ENCODE measurements around the gene ANKRD22.

The ANKRD22 gene

GRCh38 chr10:88857831-88858230, 6.2 kb upstream of the ANKRD22 start:
- Mint-ChIP-seq H3K36me3 (ENCODE audit: low read depth) (no peaks in the 10 kb centered on the region), H3K27ac (no peak overlapping the region), H3K27me3 (ENCODE audit: low read depth) (peaks cover 5% of the 10 kb centered on the region), H3K4me1 (peaks cover 4% of the 10 kb centered on the region), H3K9me3 (no peaks in the 10 kb centered on the region), H3K4me3 (no peak overlapping the region)
- TF ChIP-seq CTCF (IDR thresholded peaks at IDR 0.05; ENCODE audit: unreplicated experiment in 3 of 3) = no peak

DNA sequence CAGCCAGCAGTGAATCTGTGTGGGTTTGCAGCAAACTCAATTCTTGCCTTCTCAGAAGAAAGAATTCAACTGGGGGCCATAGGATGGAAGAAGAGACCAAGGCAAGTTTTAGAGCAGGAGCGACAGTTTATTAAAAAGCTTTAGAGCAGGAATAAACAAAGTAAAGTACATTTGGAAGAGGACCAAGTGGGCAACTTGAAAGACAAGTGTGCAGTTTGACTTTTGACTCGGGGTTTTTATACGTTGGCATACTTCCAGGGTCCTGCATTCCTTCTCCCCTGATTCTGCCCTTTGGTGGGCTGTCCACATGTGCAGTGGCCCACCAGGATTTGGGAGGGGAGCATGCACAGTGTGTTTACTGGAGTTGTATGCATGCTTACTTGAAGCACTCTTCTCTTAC, 3.0 kb upstream of the ANKRD22 start:
- Mint-ChIP-seq H3K4me3 (no peak overlapping the region), H3K4me1 (peaks cover 4% of the 10 kb centered on the region), H3K9me3 (no peaks in the 10 kb centered on the region), H3K36me3 (ENCODE audit: low read depth) (no peaks in the 10 kb centered on the region), H3K27me3 (ENCODE audit: low read depth) (no peaks in the 10 kb centered on the region), H3K27ac (no peak overlapping the region)
- no peak for TF ChIP-seq CTCF (IDR thresholded peaks at IDR 0.05; ENCODE audit: unreplicated experiment in 3 of 3)

- no peak for TF ChIP-seq CTCF (IDR thresholded peaks at IDR 0.05; ENCODE audit: unreplicated experiment in 3 of 3)
- no peaks in the 10 kb centered on the region for H3K36me3 Mint-ChIP-seq (ENCODE audit: low read depth)
- no peaks in the 10 kb centered on the region for H3K27me3 Mint-ChIP-seq (ENCODE audit: low read depth)
- H3K4me3 Mint-ChIP-seq = no peak overlapping the region
- no peak overlapping the region for H3K27ac Mint-ChIP-seq
- H3K4me1 Mint-ChIP-seq = no peaks in the 10 kb centered on the region
- no peaks in the 10 kb centered on the region for H3K9me3 Mint-ChIP-seq
Observed at GRCh38 chr10:88853155-88853881, 1.7 kb upstream of the ANKRD22 start.

DNA sequence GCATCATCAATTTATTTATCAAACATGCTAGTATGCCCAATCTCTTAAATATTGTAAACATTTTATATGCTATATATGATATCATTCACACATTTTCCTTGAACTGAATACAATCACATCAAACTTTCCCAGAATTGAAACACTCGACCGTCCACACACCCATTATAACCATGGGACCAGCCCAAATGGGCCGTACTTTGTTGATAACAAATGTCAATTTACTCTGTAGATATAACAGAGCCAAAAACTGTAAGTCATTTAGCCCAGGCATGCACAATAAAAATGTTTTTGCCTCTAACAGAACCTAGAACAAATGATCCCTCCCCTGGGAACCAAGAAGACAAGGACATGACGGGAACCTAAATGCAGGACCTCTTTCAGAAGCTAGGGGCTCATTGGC, 683 bp upstream of the ANKRD22 start:
- H3K4me3 Mint-ChIP-seq = no peak overlapping the region
- H3K4me1 Mint-ChIP-seq = no peaks in the 10 kb centered on the region
- no peak for TF ChIP-seq CTCF (IDR thresholded peaks at IDR 0.05; ENCODE audit: unreplicated experiment in 3 of 3)
- H3K27ac Mint-ChIP-seq = no peak overlapping the region
- no peaks in the 10 kb centered on the region for H3K9me3 Mint-ChIP-seq
- no peaks in the 10 kb centered on the region for H3K27me3 Mint-ChIP-seq (ENCODE audit: low read depth)
- no peaks in the 10 kb centered on the region for H3K36me3 Mint-ChIP-seq (ENCODE audit: low read depth)

GRCh38 chr10:88850712-88851111, 932 bp downstream of the ANKRD22 start:
- Mint-ChIP-seq H3K36me3 (ENCODE audit: low read depth) (no peaks in the 10 kb centered on the region), H3K9me3 (no peaks in the 10 kb centered on the region), H3K27ac (no peak overlapping the region), H3K4me1 (no peaks in the 10 kb centered on the region), H3K4me3 (no peak overlapping the region), H3K27me3 (ENCODE audit: low read depth) (no peaks in the 10 kb centered on the region)
- TF ChIP-seq CTCF (IDR thresholded peaks at IDR 0.05; ENCODE audit: unreplicated experiment in 3 of 3) = no peak

DNA sequence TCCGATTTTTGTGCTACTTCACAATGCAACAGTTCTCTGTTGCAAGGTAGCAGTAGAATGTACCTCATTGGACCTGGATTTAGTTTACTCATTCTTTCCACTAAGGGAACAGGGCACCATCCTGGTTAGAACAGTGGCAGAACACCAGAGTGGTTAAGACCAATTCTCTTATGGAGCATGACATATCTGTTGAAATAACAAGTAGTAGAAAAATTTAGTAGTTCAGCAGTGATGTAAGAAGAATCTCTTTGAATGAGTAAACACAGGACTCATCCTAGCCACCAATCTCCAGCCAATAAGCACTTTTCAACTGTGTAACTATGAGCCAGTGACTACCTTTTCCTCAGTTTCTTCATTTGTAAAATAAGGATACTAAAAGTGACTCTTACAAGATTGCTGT, 2.4 kb downstream of the ANKRD22 start:
- Mint-ChIP-seq H3K27me3 (ENCODE audit: low read depth) (no peaks in the 10 kb centered on the region), H3K36me3 (ENCODE audit: low read depth) (no peaks in the 10 kb centered on the region), H3K4me1 (no peaks in the 10 kb centered on the region), H3K9me3 (no peaks in the 10 kb centered on the region), H3K4me3 (no peak overlapping the region), H3K27ac (no peak overlapping the region)
- TF ChIP-seq CTCF (IDR thresholded peaks at IDR 0.05; ENCODE audit: unreplicated experiment in 3 of 3) = no peak
